Naive thymus-derived CD4-positive, alpha-beta T cell (primary cell): ENCODE measurements around the gene GNAT1. TPM values are rescaled to one million over a fixed set of nuclear protein-coding genes. Genes with fewer than 3 reads are reported as not detected.

Experiments used
- ATAC-seq: fragments of 150-1000 bp; cut with Tn5 transposase; 2 replicates; pipeline ENCODE4 v1.10.0; 2021; ENCODE audit warnings: mild to moderate bottlenecking, moderate library complexity
- CTCF ChIA-PET: fragments of 350-600 bp; sonication (Branson Sonifier 250); formaldehyde crosslinking; loops from one replicate; lab custom pipeline; 2021; ENCODE audit warnings: antibody characterized with exemption; lab: Charles Lee
- POLR2A ChIA-PET: fragments of 350-600 bp; sonication (Branson Sonifier 250); formaldehyde crosslinking; loops from one replicate; lab custom pipeline; 2021; ENCODE audit warnings: antibody characterized with exemption, inconsistent platforms; lab: Charles Lee
- DNase-seq, 9 donors: peaks; one replicate each; pipeline versions ENCODE4 v3.0.0 to v3.0.0-alpha.2; 2020 to 2022; ENCODE audit warnings: mixed read lengths in 1 of 9
- H3K27ac ChIP-seq: one replicate; pipeline ENCODE4 v1.7.0; 2013; ENCODE audit warnings: mild to moderate bottlenecking, low read depth, low read length, moderate library complexity
- H3K27me3 ChIP-seq, 2 donors: one replicate each; pipeline ENCODE4 v1.7.0; 2013; ENCODE audit warnings: low read length in 2 of 2, mild to moderate bottlenecking in 2 of 2, moderate library complexity in 2 of 2; ENCODE audit not compliant: control insufficient read depth in 2 of 2, insufficient read depth in 2 of 2
- H3K36me3 ChIP-seq, 3 experiments: 1 replicate in 2 of 3; 2 replicates in 1 of 3; pipeline ENCODE4 v1.7.0; 2013; ENCODE audit warnings: low read length in 3 of 3, mild to moderate bottlenecking in 3 of 3, moderate library complexity in 1 of 3; ENCODE audit not compliant: insufficient read depth in 3 of 3, control insufficient read depth in 2 of 3
- H3K4me1 ChIP-seq, 2 donors: one replicate each; pipeline ENCODE4 v1.7.0; 2013; ENCODE audit warnings: low read length in 2 of 2, mild to moderate bottlenecking in 2 of 2, moderate library complexity in 1 of 2; ENCODE audit not compliant: control insufficient read depth in 2 of 2, insufficient read depth in 2 of 2
- H3K4me3 ChIP-seq: 2 replicates; pipeline ENCODE4 v1.7.0; 2013; ENCODE audit warnings: mild to moderate bottlenecking, low read length
- H3K9me3 ChIP-seq, 3 experiments: 1 replicate in 2 of 3; 2 replicates in 1 of 3; pipeline ENCODE4 v1.7.0; 2013; ENCODE audit warnings: low read length in 3 of 3; ENCODE audit not compliant: control insufficient read depth in 2 of 3
- H3K27ac Mint-ChIP-seq, 9 donors: one replicate each; pipeline ENCODE4 v1.8.0; 2020 to 2022; ENCODE audit warnings: mixed read lengths in 9 of 9, mild to moderate bottlenecking in 8 of 9, moderate library complexity in 5 of 9, inconsistent platforms in 2 of 9
- H3K27me3 Mint-ChIP-seq, 5 donors: one replicate each; pipeline ENCODE4 v1.8.0; 2021 to 2022; ENCODE audit warnings: mixed read lengths in 5 of 5, mild to moderate bottlenecking in 1 of 5
- H3K36me3 Mint-ChIP-seq, 5 donors: one replicate each; pipeline ENCODE4 v1.8.0; 2020 to 2022; ENCODE audit warnings: mixed read lengths in 5 of 5, mild to moderate bottlenecking in 3 of 5, inconsistent platforms in 1 of 5
- H3K4me1 Mint-ChIP-seq, 7 donors: one replicate each; pipeline ENCODE4 v1.8.0; 2020 to 2022; ENCODE audit warnings: mixed read lengths in 7 of 7, mild to moderate bottlenecking in 3 of 7, inconsistent platforms in 1 of 7
- H3K4me3 Mint-ChIP-seq, 10 donors: one replicate each; pipeline ENCODE4 v1.8.0; 2020 to 2022; ENCODE audit warnings: mild to moderate bottlenecking in 10 of 10, mixed read lengths in 10 of 10, moderate library complexity in 6 of 10, inconsistent platforms in 2 of 10
- H3K9me3 Mint-ChIP-seq, 11 donors: one replicate each; pipeline ENCODE4 v1.8.0; 2020 to 2022; ENCODE audit warnings: mixed read lengths in 11 of 11, mild to moderate bottlenecking in 4 of 11, inconsistent platforms in 1 of 11, moderate library complexity in 1 of 11
- intact Hi-C, 2 donors: fragments of 100-400 bp; cut with micrococcal nuclease; formaldehyde crosslinking; loops; one replicate each; pipeline ENCODE4 v1.15.1; 2023
- polyA plus RNA-seq, 2 donors: library from polyadenylated mRNA; unstranded; fragments of 300-500 nt; fragmentation: Illumina TruSeq; gene quantifications; one replicate each; pipeline ENCODE4 v1.2.3, GENCODE V29; 2021
- total RNA-seq, 6 experiments: library from RNA in 5 of 6; stranded (reverse) in 5 of 6; gene quantifications; 1 replicate in 5 of 6; 2 replicates in 1 of 6; pipeline ENCODE4 v1.2.3 and lab custom pipeline; 2021 to 2026

GNAT1 gene
- total RNA-seq (1 to 10 TPM in 1 of 5 experiments, under 1 TPM in 1, not detected in 3; 0.24 to 1.2 TPM), polyA plus RNA-seq (not detected), total RNA-seq (lab: John Stamatoyannopoulos, UW) (not detected)

- peaks cover 5 to 13% of the 10 kb centered on the region in 2 donors for H3K4me1 ChIP-seq
- no peak within 1 kb of the TSS for H3K27ac ChIP-seq
- intact Hi-C loops, result loop anchor here in 1 of 2 donors (10.0 kb wide), 1 partner anchor 374 kb away; the partner anchor contains the start of genes C3orf18 and HEMK1
- Mint-ChIP-seq H3K27me3 (peaks cover 0 to 15% (median 4%) of the 10 kb centered on the region in 5 donors), H3K4me1 (peaks cover 4 to 16% (median 9%) of the 10 kb centered on the region in 7 donors), H3K27ac (no peak within 1 kb of the TSS), H3K4me3 (peak within 1 kb of the TSS in 1 of 10 donors; percentile 62), H3K9me3 (no peaks in the 10 kb centered on the region), H3K36me3 (no peaks in the 10 kb centered on the region)
- H3K27me3 ChIP-seq, result no peaks in the 10 kb centered on the region
- no peaks in the 10 kb centered on the region for H3K9me3 ChIP-seq
- H3K36me3 ChIP-seq, result no peaks in the 10 kb centered on the region
- no peak for ATAC-seq
- ChIA-PET CTCF (interaction anchor here (0.6 to 7.8 kb wide), 4 partner anchors 21 to 174 kb away, joined by 3 to 108 read pairs (median 26); no protein-coding TSS in a partner anchor), POLR2A (interaction anchor here (0.7 kb wide), 1 partner anchor 69 kb away, joined by 3 read pairs; no protein-coding TSS in a partner anchor)
- H3K4me3 ChIP-seq, result no peak within 1 kb of the TSS
- no peak for DNase-seq
These were observed at the start of gene GNAT1 for GRCh38 chr3:50190936-50191660. GNAT1 (plus strand) TSS chr3:50191610; CDS start chr3:50191726, 116 bp downstream.

- Histone ChIP-seq H3K27ac (no peak overlapping the region), H3K9me3 (no peaks in the 10 kb centered on the region), H3K36me3 (no peaks in the 10 kb centered on the region), H3K4me3 (no peak overlapping the region), H3K4me1 (no peaks in the 10 kb centered on the region), H3K27me3 (no peaks in the 10 kb centered on the region)
- DNase-seq (no peak), ATAC-seq (no peak)
- POLR2A ChIA-PET, result no interaction called here
- Mint-ChIP-seq H3K27ac (no peak overlapping the region), H3K4me1 (no peaks in the 10 kb centered on the region), H3K36me3 (no peaks in the 10 kb centered on the region), H3K9me3 (no peaks in the 10 kb centered on the region), H3K4me3 (no peak overlapping the region), H3K27me3 (peaks cover 0 to 8% (median 0%) of the 10 kb centered on the region in 5 donors)
- CTCF ChIA-PET, result no interaction called here
- intact Hi-C loops, result no loop called here
These were observed 45.0 kb upstream of the GNAT1 start for GRCh38 chr3:50146316-50146901.

- Histone ChIP-seq H3K36me3 (no peaks in the 10 kb centered on the region), H3K4me1 (no peaks in the 10 kb centered on the region), H3K4me3 (no peak overlapping the region), H3K9me3 (no peaks in the 10 kb centered on the region), H3K27me3 (no peaks in the 10 kb centered on the region), H3K27ac (no peak overlapping the region)
- Mint-ChIP-seq H3K27me3 (peaks cover 0 to 8% (median 0%) of the 10 kb centered on the region in 5 donors), H3K4me1 (no peaks in the 10 kb centered on the region), H3K36me3 (no peaks in the 10 kb centered on the region), H3K4me3 (no peak overlapping the region), H3K27ac (no peak overlapping the region), H3K9me3 (no peaks in the 10 kb centered on the region)
- POLR2A ChIA-PET, result no interaction called here
- DNase-seq (no peak), ATAC-seq (no peak)
- intact Hi-C loops, result no loop called here
- CTCF ChIA-PET, result no interaction called here
These were observed 44.4 kb upstream of the GNAT1 start for GRCh38 chr3:50147016-50147415.

- H3K9me3 ChIP-seq, result no peaks in the 10 kb centered on the region
- H3K27ac ChIP-seq, result no peak overlapping the region
- H3K27me3 ChIP-seq, result no peaks in the 10 kb centered on the region
- no peak overlapping the region for H3K4me3 Mint-ChIP-seq
- no peak overlapping the region for H3K27ac Mint-ChIP-seq
- intact Hi-C loops, result no loop called here
- H3K36me3 Mint-ChIP-seq, result no peaks in the 10 kb centered on the region
- H3K27me3 Mint-ChIP-seq, result peaks cover 0 to 8% (median 0%) of the 10 kb centered on the region in 5 donors
- H3K36me3 ChIP-seq, result no peaks in the 10 kb centered on the region
- POLR2A ChIA-PET, result no interaction called here
- no peaks in the 10 kb centered on the region for H3K4me1 Mint-ChIP-seq
- no peak for ATAC-seq
- no peak overlapping the region for H3K4me3 ChIP-seq
- no peaks in the 10 kb centered on the region for H3K9me3 Mint-ChIP-seq
- no peak for DNase-seq
- CTCF ChIA-PET, result interaction anchor here (0.6 kb wide), 1 partner anchor 14 kb away, joined by 3 read pairs; no protein-coding TSS in a partner anchor
- H3K4me1 ChIP-seq, result no peaks in the 10 kb centered on the region
These were observed 44.0 kb upstream of the GNAT1 start for GRCh38 chr3:50147447-50147846.

GRCh38 chr3:50147861-50148260, 43.5 kb upstream of the GNAT1 start:
- Mint-ChIP-seq H3K4me1 (no peaks in the 10 kb centered on the region), H3K27me3 (peaks cover 0 to 8% (median 0%) of the 10 kb centered on the region in 5 donors), H3K36me3 (no peaks in the 10 kb centered on the region), H3K4me3 (no peak overlapping the region), H3K9me3 (no peaks in the 10 kb centered on the region), H3K27ac (no peak overlapping the region)
- POLR2A ChIA-PET, result no interaction called here
- H3K4me3 ChIP-seq, result no peak overlapping the region
- DNase-seq (no peak), ATAC-seq (no peak)
- H3K36me3 ChIP-seq, result no peaks in the 10 kb centered on the region
- no peaks in the 10 kb centered on the region for H3K27me3 ChIP-seq
- CTCF ChIA-PET, result interaction anchor here (0.6 kb wide), 1 partner anchor 15 kb away, joined by 3 read pairs; no protein-coding TSS in a partner anchor
- H3K27ac ChIP-seq, result no peak overlapping the region
- intact Hi-C loops, result no loop called here
- no peaks in the 10 kb centered on the region for H3K4me1 ChIP-seq
- H3K9me3 ChIP-seq, result no peaks in the 10 kb centered on the region

GRCh38 chr3:50150404-50150750, 41.0 kb upstream of the GNAT1 start:
- Histone ChIP-seq H3K4me1 (peaks cover 4 to 6% of the 10 kb centered on the region in 2 donors), H3K36me3 (no peaks in the 10 kb centered on the region), H3K9me3 (no peaks in the 10 kb centered on the region), H3K27ac (no peak overlapping the region), H3K4me3 (no peak overlapping the region), H3K27me3 (peaks cover 0 to 3% of the 10 kb centered on the region in 2 donors)
- intact Hi-C loops, result no loop called here
- Mint-ChIP-seq H3K4me1 (peaks cover 5 to 14% (median 8%) of the 10 kb centered on the region in 7 donors), H3K4me3 (peak overlapping the region in 1 of 10 donors; percentile 59), H3K9me3 (no peaks in the 10 kb centered on the region), H3K36me3 (peaks cover 0 to 3% (median 0%) of the 10 kb centered on the region in 5 donors), H3K27me3 (peaks cover 5 to 23% (median 14%) of the 10 kb centered on the region in 5 donors), H3K27ac (no peak overlapping the region)
- ATAC-seq, result no peak
- CTCF ChIA-PET, result no interaction called here
- POLR2A ChIA-PET, result no interaction called here
- DNase-seq, result no peak
